ENCODE results near the gene LRMDA. TPM values are rescaled to one million over a fixed set of nuclear protein-coding genes. Genes with fewer than 3 reads are reported as not detected.

Gene LRMDA
- total and polyA plus RNA-seq, 7 donors, result 1.0 to 5.7 (median 2.5) TPM

- 65 to 72% (median 70%) methylated on average over 14 of the region's 14 CpGs for WGBS, 3 donors
- Histone ChIP-seq H3K27me3 (ENCODE audit: insufficient read depth in 3 of 3, low read length in 2 of 3) (peaks cover 2 to 9% (median 4%) of the 10 kb centered on the region in 3 donors), H3K4me1 (no peaks in the 10 kb centered on the region), H3K27ac (no peak overlapping the region), H3K4me3 (no peak overlapping the region), H3K36me3 (ENCODE audit: insufficient read depth in 1 of 2, low read depth in 1 of 2) (no peaks in the 10 kb centered on the region), H3K9me3 (no peaks in the 10 kb centered on the region)
- TF ChIP-seq CTCF (IDR thresholded peaks at IDR 0.05), result no peak
- no peak for DNase-seq
- no peak for ATAC-seq
- intact Hi-C loops (cut with DNase I), result no loop called here
These were observed 162.5 kb downstream of the LRMDA start for GRCh38 chr10:75593692-75594556.

- Histone ChIP-seq H3K27ac (no peak overlapping the region), H3K4me3 (no peak overlapping the region), H3K9me3 (no peaks in the 10 kb centered on the region), H3K27me3 (ENCODE audit: insufficient read depth in 3 of 3, low read length in 2 of 3) (peaks cover 0 to 8% (median 4%) of the 10 kb centered on the region in 3 donors), H3K36me3 (ENCODE audit: insufficient read depth in 1 of 2, low read depth in 1 of 2) (no peaks in the 10 kb centered on the region), H3K4me1 (no peaks in the 10 kb centered on the region)
- 56 to 67% (median 62%) methylated on average over 6 of the region's 6 CpGs for WGBS, 3 donors
- ATAC-seq (no peak), DNase-seq (no peak)
- intact Hi-C loops (cut with DNase I), result no loop called here
- no peak for TF ChIP-seq CTCF (IDR thresholded peaks at IDR 0.05)
These were observed 165.7 kb downstream of the LRMDA start for GRCh38 chr10:75596930-75597620.

- DNase-seq (no peak), ATAC-seq (no peak)
- intact Hi-C loops (cut with DNase I), result no loop called here
- 84 to 88% (median 87%) methylated on average over 15 of the region's 15 CpGs for WGBS, 3 donors
- Histone ChIP-seq H3K4me1 (no peaks in the 10 kb centered on the region), H3K4me3 (no peak overlapping the region), H3K27ac (no peak overlapping the region), H3K27me3 (ENCODE audit: insufficient read depth in 3 of 3, low read length in 2 of 3) (peaks cover 0 to 8% (median 4%) of the 10 kb centered on the region in 3 donors), H3K36me3 (ENCODE audit: insufficient read depth in 1 of 2, low read depth in 1 of 2) (no peaks in the 10 kb centered on the region), H3K9me3 (no peaks in the 10 kb centered on the region)
- TF ChIP-seq CTCF (IDR thresholded peaks at IDR 0.05), result no peak
These were observed 166.5 kb downstream of the LRMDA start for GRCh38 chr10:75597773-75598440.

GRCh38 chr10:75598998-75599397 is 167.6 kb downstream of the LRMDA start:
- Histone ChIP-seq H3K27me3 (ENCODE audit: insufficient read depth in 3 of 3, low read length in 2 of 3) (peaks cover 0 to 8% (median 4%) of the 10 kb centered on the region in 3 donors), H3K9me3 (no peaks in the 10 kb centered on the region), H3K36me3 (ENCODE audit: insufficient read depth in 1 of 2, low read depth in 1 of 2) (no peaks in the 10 kb centered on the region), H3K27ac (no peak overlapping the region), H3K4me3 (no peak overlapping the region), H3K4me1 (no peaks in the 10 kb centered on the region)
- DNase-seq, result no peak
- 58 to 80% (median 69%) methylated on average over 5 of the region's 5 CpGs for WGBS, 3 donors
- TF ChIP-seq CTCF (IDR thresholded peaks at IDR 0.05), result no peak
- no peak for ATAC-seq
- intact Hi-C loops (cut with DNase I), result no loop called here
